Dedifferentiated amniotic fluid mesenchymal stem cell (primary cell): Measurements from ENCODE around the gene DMXL2.
"Not testable (repeated sequence)": the region's sequence is repeated elsewhere in the genome, so short reads cannot be mapped to it uniquely, and the experiment has no call there.

Source experiments
- DNase-seq: peaks from one replicate; pipeline ENCODE4 v3.0.0-alpha.2; 2016; ENCODE audit errors: extremely low spot score

DMXL2 gene

GRCh38 chr15:51493892-51494291 is 128.7 kb downstream of the DMXL2 start:
- DNase-seq, result no peak

- no peak for DNase-seq
Measured at GRCh38 chr15:51492528-51492927, 130.0 kb downstream of the DMXL2 start.

DNA sequence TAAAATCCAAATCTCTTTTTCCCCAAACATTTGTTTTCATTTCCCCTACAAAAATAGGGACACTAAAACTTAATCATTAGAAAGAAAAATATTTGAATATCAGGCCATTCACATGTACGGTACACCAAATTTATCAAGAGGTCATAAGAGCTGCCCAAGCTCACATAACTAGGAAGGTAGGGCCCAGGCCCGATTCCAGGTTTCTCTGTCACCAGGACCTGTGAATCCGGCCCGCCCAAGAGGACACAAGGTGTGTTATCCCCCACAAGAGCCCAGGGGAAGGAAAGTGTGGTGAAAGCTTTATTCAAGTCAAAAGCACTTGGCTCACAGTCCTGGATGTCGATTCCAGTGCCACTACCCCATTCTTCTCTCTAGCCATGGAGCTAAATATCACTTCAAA is 130.6 kb downstream of the DMXL2 start:
- DNase-seq, result no peak

- no peak for DNase-seq
Measured at GRCh38 chr15:51484781-51485180, 137.8 kb downstream of the DMXL2 start.

- DNase-seq, result no peak
Measured at GRCh38 chr15:51483985-51484384, 138.6 kb downstream of the DMXL2 start.

DNA sequence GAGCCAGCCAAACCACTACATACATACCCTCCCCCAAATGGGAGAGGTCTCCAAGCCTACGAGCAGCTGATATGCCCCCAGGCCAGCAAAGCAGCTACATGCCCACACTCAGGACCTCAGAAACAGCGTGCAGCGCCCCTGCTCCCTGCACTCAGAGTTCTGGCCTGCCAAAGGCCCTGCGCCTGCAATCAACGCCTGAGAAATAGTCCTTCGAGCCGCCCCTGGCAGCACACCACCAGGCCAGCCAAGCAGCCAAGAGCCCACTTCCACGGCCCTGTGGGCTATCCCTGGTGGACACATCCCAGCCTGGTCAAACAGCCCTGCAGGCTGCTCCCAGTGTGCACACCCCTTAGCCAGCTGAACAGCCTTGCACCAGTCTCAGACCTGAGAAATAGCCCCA is 139.1 kb downstream of the DMXL2 start:
- DNase-seq, result no peak

DNA sequence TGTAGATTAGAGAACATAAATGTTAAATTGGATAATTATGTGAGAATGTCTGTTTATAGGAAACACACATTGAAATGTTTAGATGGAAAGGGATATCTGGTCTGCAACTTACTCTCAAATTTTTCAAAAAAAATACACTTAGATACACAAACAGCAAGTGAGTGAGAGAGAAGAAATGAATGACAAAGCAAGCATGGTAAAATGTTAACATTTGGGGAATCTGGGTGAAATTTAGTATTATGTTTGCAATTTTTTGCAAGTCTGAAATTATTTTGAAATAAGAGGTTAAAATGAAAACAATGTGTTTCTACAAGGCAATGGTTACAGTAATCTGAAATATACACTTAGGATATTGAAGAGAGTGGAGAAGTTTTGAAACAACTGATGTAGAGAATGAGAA is 146.8 kb downstream of the DMXL2 start:
- no peak for DNase-seq

- DNase-seq, result no peak
Measured at GRCh38 chr15:51470512-51470911, 152.1 kb downstream of the DMXL2 start.

GRCh38 chr15:51460796-51461195 is 161.8 kb downstream of the DMXL2 start:
- no peak for DNase-seq

DNA sequence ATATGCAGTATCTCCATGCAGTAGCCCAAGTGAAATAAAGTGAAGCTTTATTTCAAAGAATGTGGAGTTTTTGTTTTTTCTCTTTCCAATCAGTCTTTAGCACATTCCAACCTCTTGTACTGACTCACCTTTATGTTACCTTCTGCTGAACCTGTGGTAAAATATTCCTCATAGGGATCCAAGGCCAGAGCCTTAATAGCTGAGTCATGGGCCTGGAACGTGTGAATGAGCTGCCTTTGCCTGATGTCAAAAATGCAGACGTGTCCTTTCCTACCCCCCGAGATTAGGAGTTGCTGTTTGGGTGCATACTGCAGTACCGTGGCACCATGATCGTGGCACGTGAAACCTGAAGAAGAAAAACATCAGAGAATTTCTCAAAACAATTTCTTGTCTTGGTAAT is 172.6 kb downstream of the DMXL2 start:
- DNase-seq, result no peak

DNA sequence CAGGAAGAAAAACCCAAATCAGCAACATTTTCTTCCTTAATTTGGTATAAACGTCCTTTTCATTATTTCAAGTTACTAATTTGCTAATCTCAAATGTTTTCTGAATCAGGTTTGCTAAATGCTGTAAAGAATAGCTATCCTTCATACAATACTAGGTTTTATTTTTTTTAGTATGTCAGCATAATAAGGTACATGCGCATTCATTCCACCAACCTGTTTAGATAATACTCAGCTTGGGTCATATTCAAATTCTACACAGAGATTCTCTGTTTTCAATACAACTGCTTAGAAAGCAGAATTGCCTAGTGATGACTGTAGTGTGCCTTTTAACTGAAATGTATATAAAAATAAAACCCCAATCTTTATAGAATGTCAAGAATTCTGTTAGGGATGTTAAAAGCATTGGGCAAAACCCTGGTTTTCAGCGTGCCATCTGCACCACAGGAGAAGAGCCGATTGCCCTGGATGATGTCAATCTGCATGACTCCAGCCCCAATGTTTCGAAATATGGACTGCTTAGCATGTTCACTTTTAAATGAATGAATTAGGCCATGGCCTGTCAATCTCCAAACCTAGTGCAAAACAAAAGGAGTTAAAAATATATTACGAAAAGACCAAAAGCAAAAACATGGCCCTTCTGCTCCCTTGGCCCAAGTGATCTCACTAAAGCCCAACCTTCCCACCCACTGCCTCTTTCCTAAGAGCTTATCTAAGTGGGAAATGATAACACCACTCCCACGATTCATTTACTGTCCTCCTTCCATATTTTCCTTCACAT is 173.8 kb downstream of the DMXL2 start:
- no peak for DNase-seq

- no peak for DNase-seq
Measured at GRCh38 chr15:51447855-51448621, 174.5 kb downstream of the DMXL2 start.

DNA sequence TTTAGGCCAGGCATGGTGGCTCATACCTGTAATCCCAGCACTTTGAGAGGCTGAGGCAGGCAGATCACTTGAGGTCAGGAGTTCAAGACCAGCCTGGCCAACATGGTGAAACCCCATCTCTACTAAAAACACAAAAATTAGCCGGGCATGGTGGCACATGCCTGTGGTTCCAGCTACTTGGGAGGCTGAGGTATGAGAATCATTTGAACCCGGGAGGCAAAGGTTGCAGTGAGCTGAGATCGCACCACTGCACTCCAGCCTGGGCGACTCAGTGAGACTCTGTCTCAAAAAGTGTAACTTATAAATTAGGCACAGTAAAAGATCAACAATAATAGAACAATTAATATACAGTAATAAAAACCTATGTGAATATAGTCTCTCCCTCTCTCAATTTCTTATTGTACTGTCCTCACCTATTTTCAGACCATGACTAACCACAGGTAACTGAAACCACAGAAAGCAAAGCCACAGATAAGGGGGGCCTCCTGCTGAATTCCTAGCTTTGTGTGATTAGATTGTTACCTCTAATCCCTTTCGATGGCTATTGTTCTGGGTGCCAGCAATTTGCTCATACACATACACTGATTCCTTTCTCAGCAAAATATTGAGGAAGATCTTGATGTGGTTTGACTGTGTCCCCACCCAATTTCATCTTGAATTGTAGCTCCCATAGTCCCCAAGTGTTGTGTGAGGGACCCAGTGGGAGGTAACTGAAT is 176.4 kb downstream of the DMXL2 start:
- not testable (repeated sequence) for DNase-seq

DNA sequence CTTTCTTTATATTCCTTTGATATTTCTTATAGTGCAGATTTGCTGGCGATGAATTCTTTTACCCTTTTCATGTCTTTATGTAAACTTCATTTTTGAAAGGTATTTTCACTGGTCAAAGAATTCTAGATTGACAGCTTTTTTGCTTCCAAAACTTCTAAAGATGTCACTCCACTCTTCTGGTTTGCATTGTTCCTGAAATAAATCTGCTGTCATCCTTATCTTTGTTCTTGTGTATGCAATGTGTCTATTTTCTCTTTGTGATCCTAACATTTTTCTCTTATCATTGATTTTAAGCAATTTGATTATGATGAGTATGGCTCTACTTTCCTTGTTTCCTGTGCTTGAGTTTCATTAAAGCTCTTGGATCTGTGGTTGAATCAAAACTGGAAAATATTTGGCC is 177.8 kb downstream of the DMXL2 start:
- DNase-seq, result no peak

DNA sequence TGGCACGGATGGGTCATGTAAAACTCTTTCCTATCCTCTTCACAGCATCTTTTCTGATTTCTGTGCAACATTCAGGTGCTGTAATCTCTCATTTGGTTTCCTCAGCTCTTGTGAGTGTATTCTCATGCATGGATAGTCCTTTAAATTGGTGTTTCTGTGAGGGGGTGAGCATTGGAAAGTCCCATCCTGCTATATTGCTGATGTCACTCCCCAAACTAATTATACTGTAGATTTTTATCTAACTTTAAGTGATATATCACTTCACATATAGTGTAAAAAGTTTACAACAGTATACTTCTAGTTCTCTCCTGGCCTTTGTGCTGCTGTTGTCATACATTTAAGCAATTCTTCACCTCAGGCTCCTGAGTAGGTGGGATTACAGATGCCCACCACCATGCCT is 178.5 kb downstream of the DMXL2 start:
- no peak for DNase-seq

GRCh38 chr15:51443282-51443914 is 179.2 kb downstream of the DMXL2 start:
- DNase-seq, result no peak

DNA sequence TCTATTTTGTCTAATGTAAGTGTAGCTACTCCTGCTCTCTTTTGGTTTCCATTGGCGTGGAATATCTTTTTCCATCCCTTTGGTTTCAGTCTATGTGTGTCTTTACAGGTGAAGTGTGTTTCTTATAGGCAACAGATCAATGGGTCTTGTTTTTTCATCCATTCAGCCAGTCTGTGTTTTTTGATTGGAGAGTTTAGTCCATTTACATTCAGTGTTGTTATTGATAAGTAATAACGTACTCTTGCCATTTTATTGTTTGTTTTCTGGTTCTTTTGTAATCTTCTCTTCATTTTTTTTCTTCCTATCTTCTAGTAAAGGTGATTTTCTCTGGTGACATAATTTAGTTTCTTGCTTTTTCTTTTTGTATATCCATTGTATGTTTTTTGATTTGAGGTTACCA is 184.0 kb downstream of the DMXL2 start:
- DNase-seq, result no peak

GRCh38 chr15:51425517-51426040 is 197.0 kb downstream of the DMXL2 start:
- no peak for DNase-seq

DNA sequence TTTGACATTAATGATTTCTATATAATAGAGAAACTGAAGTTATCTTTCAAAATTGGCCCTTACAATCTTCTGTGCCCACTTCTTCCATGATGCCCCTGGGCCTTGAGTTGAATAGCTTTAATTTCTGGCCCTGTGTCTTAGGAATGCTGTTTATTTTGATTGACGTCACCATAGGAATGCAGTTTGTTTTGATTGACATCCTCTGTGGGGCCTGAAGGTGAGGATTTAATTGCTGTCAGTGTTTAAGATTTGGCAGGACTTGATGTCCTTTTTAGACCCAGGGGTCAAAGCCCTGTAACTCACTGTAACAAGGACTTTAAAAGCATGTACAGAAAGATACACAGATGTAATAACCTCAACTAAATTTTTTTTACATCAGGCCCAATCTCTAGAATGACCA is 197.8 kb downstream of the DMXL2 start:
- DNase-seq, result no peak

DNA sequence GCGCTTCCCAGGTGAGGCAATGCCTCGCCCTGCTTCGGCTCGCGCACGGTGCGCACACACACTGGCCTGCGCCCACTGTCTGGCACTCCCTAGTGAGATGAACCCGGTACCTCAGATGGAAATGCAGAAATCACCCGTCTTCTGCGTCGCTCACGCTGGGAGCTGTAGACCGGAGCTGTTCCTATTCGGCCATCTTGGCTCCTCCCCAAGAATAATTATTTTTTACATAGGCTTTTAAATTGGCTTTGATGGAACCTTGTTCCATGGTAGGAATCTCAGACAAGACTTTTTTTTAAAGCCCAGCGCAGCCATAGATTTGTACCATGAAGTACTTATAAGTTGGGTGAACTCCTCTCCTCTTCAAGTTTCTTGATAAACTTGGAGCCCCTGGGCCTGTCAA is 199.5 kb downstream of the DMXL2 start:
- not testable (repeated sequence) for DNase-seq

- no peak for DNase-seq
Measured at GRCh38 chr15:51416129-51416528, 206.4 kb downstream of the DMXL2 start.
